ENCODE measurements around the gene PVALEF.

GRCh38 chr17:81127133-81127455, 38.2 kb upstream of the PVALEF start:
- no peak for TF ChIP-seq CTCF (IDR thresholded peaks at IDR 0.05)
- no peak for TF ChIP-seq POLR2A (IDR thresholded peaks at IDR 0.05)
